Vagina (tissue), 2 donors: Measurements from ENCODE around the gene ZNF641. TPM values are rescaled to one million over a fixed set of nuclear protein-coding genes. Genes with fewer than 3 reads are reported as not detected.

Source experiments
- DNase-seq, 2 donors: peaks; one replicate each; pipeline ENCODE4 v3.0.0-alpha.2; 2017; ENCODE audit errors: extremely low spot score in 2 of 2
- H3K27ac ChIP-seq: fragments of 200-600 bp; sonication (generic); one replicate; pipeline ENCODE4 v1.5.1; 2019
- H3K27me3 ChIP-seq: fragments of 200-600 bp; sonication (generic); one replicate; pipeline ENCODE4 v1.5.1; 2019
- H3K36me3 ChIP-seq, 2 donors: fragments of 200-600 bp; sonication (generic); one replicate each; pipeline ENCODE4 v1.5.1; 2017 to 2019
- H3K4me1 ChIP-seq: fragments of 200-600 bp; sonication (generic); one replicate; pipeline ENCODE4 v1.5.1; 2019
- H3K4me3 ChIP-seq, 2 donors: fragments of 200-600 bp; sonication (generic); 1 replicate in 1 of 2; 2 replicates in 1 of 2; pipeline ENCODE4 v1.5.1; 2016 to 2019
- H3K9me3 ChIP-seq: fragments of 200-600 bp; sonication (generic); one replicate; pipeline ENCODE4 v1.5.1; 2019
- CTCF ChIP-seq, 3 experiments: fragments of 450-650 bp in 2 of 3; fragments of 200-600 bp in 1 of 3; sonication (generic) in 1 of 3; IDR thresholded peaks; one replicate each; pipeline ENCODE4 v1.5.1; 2017 to 2019; ENCODE audit warnings: antibody characterized with exemption in 3 of 3, mild to moderate bottlenecking in 2 of 3, moderate library complexity in 2 of 3
- POLR2A ChIP-seq, 2 donors: fragments of 450-650 bp; IDR thresholded peaks; one replicate each; pipeline ENCODE4 v1.6.1; 2017; ENCODE audit warnings: antibody characterized with exemption in 2 of 2, mild to moderate bottlenecking in 2 of 2, moderate library complexity in 2 of 2
- POLR2AphosphoS5 ChIP-seq, 2 donors: sonication (generic); formaldehyde crosslinking; IDR thresholded peaks; one replicate each; pipeline ENCODE4 v1.9.0; 2017; ENCODE audit warnings: antibody characterized with exemption in 2 of 2, mild to moderate bottlenecking in 2 of 2, low read depth in 1 of 2; ENCODE audit not compliant: insufficient read depth in 1 of 2
- intact Hi-C: fragments of 100-400 bp; cut with DNase I; formaldehyde crosslinking; loops from one replicate; pipeline ENCODE4 v1.15.1; 2023
- small RNA-seq: library from RNA; depleted of rRNA; stranded (forward); fragments of <200 nt; gene quantifications from one replicate; pipeline ENCODE3, GENCODE V24; 2016
- total RNA-seq: library from RNA; depleted of rRNA; stranded (reverse); fragments of >200 nt; gene quantifications from one replicate; pipeline ENCODE4 v1.2.3, GENCODE V29; 2016

The ZNF641 gene
- total RNA-seq, 1 donor from 2014 or later = 15.5 TPM

- intact Hi-C loops = no loop called here
- no peaks in the 10 kb centered on the region for H3K27me3 ChIP-seq
- H3K36me3 ChIP-seq = no peaks in the 10 kb centered on the region
- TF ChIP-seq POLR2AphosphoS5 (IDR thresholded peaks at IDR 0.05; ENCODE audit: insufficient read depth in 1 of 2, low read depth in 1 of 2) = peak; percentile 33 to 40
- TF ChIP-seq CTCF (IDR thresholded peaks at IDR 0.05) = no peak
- no peak for DNase-seq
- H3K4me1 ChIP-seq = peaks cover 5% of the 10 kb centered on the region
- no peaks in the 10 kb centered on the region for H3K9me3 ChIP-seq
- H3K4me3 ChIP-seq = peak overlapping the region; percentile 43 to 48
- no peak overlapping the region for H3K27ac ChIP-seq
Measured at GRCh38 chr12:48296586-48297282, 54.0 kb downstream of the ZNF641 start.

GRCh38 chr12:48292040-48292439 lies 58.7 kb downstream of the ZNF641 start:
- Histone ChIP-seq H3K4me1 (peaks cover 5% of the 10 kb centered on the region), H3K9me3 (no peaks in the 10 kb centered on the region), H3K27me3 (no peaks in the 10 kb centered on the region), H3K4me3 (no peak overlapping the region), H3K36me3 (no peaks in the 10 kb centered on the region), H3K27ac (no peak overlapping the region)
- no peak for DNase-seq
- intact Hi-C loops = no loop called here
- TF ChIP-seq CTCF (IDR thresholded peaks at IDR 0.05) (no peak), POLR2AphosphoS5 (IDR thresholded peaks at IDR 0.05; ENCODE audit: insufficient read depth in 1 of 2, low read depth in 1 of 2) (no peak), POLR2A (IDR thresholded peaks at IDR 0.05) (no peak)

- no peaks in the 10 kb centered on the region for H3K27me3 ChIP-seq
- DNase-seq = no peak
- TF ChIP-seq POLR2AphosphoS5 (IDR thresholded peaks at IDR 0.05; ENCODE audit: insufficient read depth in 1 of 2, low read depth in 1 of 2) (no peak), POLR2A (IDR thresholded peaks at IDR 0.05) (no peak), CTCF (IDR thresholded peaks at IDR 0.05) (no peak)
Measured at GRCh38 chr12:48291511-48291910, 59.2 kb downstream of the ZNF641 start.

GRCh38 chr12:48288387-48289268 lies 62.1 kb downstream of the ZNF641 start:
- Histone ChIP-seq H3K4me3 (no peak overlapping the region), H3K4me1 (no peaks in the 10 kb centered on the region), H3K27me3 (no peaks in the 10 kb centered on the region), H3K9me3 (no peaks in the 10 kb centered on the region), H3K27ac (no peak overlapping the region), H3K36me3 (no peaks in the 10 kb centered on the region)
- no peak for DNase-seq
- intact Hi-C loops = no loop called here
- TF ChIP-seq POLR2AphosphoS5 (IDR thresholded peaks at IDR 0.05; ENCODE audit: insufficient read depth in 1 of 2, low read depth in 1 of 2) = no peak
- no peak for TF ChIP-seq CTCF (IDR thresholded peaks at IDR 0.05)
- no peak for TF ChIP-seq POLR2A (IDR thresholded peaks at IDR 0.05)

More at GRCh38 chr12:48291511-48291910, 59.2 kb downstream of the ZNF641 start:
- intact Hi-C loops = no loop called here
- no peaks in the 10 kb centered on the region for H3K9me3 ChIP-seq
- peaks cover 5% of the 10 kb centered on the region for H3K4me1 ChIP-seq
- H3K4me3 ChIP-seq = no peak overlapping the region
- H3K36me3 ChIP-seq = no peaks in the 10 kb centered on the region
- no peak overlapping the region for H3K27ac ChIP-seq

Small RNAs within 50 kb of the gene (small RNA-seq; reads per million reads assigned to genes)
- not detected for gene AC024257.2

Other genes starting within 250 kb of the ZNF641 start
- gene SENP1, start 244.8 kb downstream of the ZNF641 start, total RNA-seq = 21.4 TPM
- 29.0 TPM for gene PFKM, start 231.6 kb downstream of the ZNF641 start, total RNA-seq
- gene ASB8, start 193.4 kb downstream of the ZNF641 start, total RNA-seq = 16.9 TPM
- 1.2 TPM for gene CCDC184, start 167.3 kb downstream of the ZNF641 start, total RNA-seq
- not detected for gene OR10AD1, start 147.6 kb downstream of the ZNF641 start, total RNA-seq
- gene ANP32D, start 121.6 kb upstream of the ZNF641 start, total RNA-seq = not detected
- not detected for gene C12orf54, start 131.6 kb upstream of the ZNF641 start, total RNA-seq
- gene OR8S1, start 174.7 kb upstream of the ZNF641 start, total RNA-seq = not detected
- gene LALBA, start 219.1 kb upstream of the ZNF641 start, total RNA-seq = not detected